A673 (cell line): Measurements from ENCODE around the gene SUN3.

Source experiments
- CTCF ChIP-seq: fragments of 300-800, 200-600 bp; sonication (generic); conservative IDR thresholded peaks from 2 replicates; pipeline ENCODE4 v1.5.1; 2017; ENCODE audit warnings: low read depth, mild to moderate bottlenecking, antibody characterized with exemption, low read length, moderate library complexity, mixed read lengths
- EZH2 ChIP-seq: fragments of 200-600 bp; sonication (generic); IDR thresholded peaks from 2 replicates; pipeline ENCODE4 v1.6.1; 2017; ENCODE audit warnings: borderline replicate concordance, low read depth, mild to moderate bottlenecking, mixed read lengths, antibody characterized with exemption, low read length; ENCODE audit not compliant: poor library complexity, severe bottlenecking

- TF ChIP-seq CTCF (no peak), EZH2 (no peak)
Observed at GRCh38 chr7:48053736-48054135, 24.8 kb upstream of the SUN3 start.
